GM19468 (cell line): ENCODE data around the gene ITPR2.
"Not testable (repeated sequence)": the region's sequence is repeated elsewhere in the genome, so short reads cannot be mapped to it uniquely, and the experiment has no call there.

Experiments used
- ATAC-seq: cut with Tn5 transposase; IDR thresholded peaks from one replicate; pipeline ENCODE4 v1.9.1; 2021; ENCODE audit warnings: mild to moderate bottlenecking, moderate library complexity, moderate number of reproducible peaks; ENCODE audit not compliant: unreplicated experiment; ENCODE audit errors: extremely low read depth

ITPR2 gene

DNA sequence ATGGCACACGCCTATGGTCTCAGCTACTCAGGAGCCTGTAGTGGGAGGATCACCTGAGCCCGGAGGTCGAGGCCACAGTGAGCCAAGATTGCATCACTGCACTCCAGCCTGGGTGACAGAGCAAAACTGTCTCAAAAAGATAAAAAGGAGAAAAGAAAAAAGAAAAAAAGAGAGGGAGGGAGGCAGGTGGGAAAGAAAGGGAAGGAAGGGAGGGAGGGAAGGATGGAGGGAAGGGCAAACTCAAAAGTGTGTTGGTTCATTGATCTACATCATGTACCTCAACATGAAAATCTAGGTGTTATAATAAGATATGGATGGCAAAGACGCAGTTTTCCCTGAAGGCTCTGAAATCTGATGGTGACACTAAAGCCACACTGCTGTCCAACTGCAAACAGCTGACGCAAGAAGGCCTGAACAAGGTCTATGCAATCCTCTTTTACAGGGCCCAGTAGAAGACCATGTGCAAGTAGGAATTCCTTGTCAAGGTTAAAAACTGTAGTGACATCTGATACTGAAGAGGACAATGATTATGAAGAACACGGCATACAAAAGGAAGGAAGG, 143.6 kb downstream of the ITPR2 start:
- no peak for ATAC-seq

GRCh38 chr12:26688344-26688904, 144.6 kb downstream of the ITPR2 start:
- ATAC-seq: no peak

DNA sequence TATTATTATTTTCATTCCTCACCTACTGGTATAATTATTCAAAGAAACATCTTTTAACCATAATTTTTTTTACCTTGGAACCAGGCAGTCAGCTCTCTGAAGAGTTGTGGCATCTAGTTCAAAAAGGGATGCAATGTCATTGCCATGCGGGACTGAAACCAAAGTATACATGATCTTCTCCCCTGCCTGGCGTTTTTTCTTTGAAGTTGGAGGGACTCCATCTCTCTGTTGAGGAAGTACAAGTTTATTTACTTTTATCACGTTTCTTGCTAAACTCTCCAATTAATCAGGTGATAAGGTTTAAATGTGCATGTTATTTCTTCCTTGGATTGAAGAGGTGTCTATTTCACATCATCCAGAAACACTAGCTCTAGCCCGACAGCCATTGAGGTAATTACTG, 146.6 kb downstream of the ITPR2 start:
- ATAC-seq: no peak

GRCh38 chr12:26684101-26684500, 148.9 kb downstream of the ITPR2 start:
- no peak for ATAC-seq

GRCh38 chr12:26683443-26683842, 149.6 kb downstream of the ITPR2 start:
- no peak for ATAC-seq

DNA sequence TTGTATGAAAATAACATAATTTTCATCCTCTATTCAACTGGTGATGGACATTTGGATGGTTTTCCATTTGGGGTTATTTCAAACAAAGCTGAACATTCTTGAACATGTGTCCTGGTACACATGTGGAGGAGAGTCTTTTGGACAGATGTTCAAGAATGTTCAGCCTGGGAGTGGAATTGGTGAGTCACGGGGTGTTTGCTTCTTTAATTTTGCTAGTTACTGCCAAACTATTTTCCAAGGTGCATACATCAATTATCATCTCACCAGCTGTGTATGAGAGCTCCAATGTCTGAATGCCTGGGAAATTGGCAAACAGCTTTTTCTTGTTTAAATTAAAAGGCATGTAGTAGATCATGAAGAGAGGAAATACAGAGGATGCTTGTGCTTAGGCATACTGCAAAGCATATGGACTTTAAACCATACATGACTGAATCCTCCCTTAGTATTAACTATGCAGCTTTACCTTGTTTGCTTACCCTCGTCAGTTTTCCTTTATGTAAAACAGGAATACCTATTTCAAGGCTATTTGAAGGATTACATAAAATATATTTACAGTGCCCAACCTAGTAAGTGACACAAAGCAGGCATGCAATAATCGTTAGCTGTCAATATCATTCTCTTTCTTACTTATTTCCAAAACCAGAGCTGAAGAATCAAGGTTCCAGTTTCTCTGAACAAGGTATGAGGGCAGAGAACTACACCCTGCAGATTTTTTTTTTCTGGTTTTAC, 152.1 kb downstream of the ITPR2 start:
- ATAC-seq: no peak

DNA sequence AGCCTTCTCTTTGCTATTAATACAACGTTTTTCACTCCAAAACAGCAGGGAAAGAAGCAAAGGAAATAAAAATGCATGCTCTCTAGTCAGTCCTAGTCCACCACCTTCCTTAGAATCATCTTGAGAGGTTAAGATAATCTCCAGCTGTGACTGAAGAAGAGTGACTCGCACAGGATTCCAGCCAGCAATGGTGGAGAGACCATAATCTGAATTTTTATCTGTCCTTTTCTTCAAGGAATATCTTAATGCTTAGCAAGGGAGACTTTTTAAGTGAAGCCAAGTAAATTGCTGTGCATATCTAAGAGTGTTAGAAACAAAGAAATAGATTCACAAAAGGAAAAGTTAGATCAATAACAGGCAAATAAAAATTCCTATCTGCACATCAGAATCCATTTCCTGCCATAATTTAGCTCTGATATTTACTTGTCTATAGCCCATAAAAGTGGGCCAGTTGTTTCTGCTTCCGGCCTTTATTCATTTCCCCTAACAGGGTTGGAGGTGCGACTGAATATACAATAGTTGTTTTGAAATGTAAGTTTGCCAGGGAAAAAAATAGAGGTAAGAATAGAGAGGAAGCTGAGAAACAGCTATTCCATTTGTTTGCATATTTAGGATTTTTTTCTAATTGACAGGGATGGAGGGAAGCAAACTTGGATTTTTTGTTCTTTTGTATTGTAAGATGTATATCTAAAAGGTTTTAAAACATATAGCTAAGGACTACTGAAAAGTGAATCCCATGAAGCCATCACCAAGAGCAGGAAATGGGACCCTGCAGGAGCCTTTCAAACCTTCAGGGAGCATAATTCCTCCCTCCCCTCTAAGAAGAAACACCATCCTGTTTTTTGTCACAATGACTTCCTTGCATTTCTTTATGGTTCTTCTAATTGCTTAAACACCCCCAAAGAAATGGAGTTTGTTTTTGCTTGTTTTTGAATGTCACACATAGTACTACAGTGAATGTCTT, 154.0 kb downstream of the ITPR2 start:
- no peak for ATAC-seq

DNA sequence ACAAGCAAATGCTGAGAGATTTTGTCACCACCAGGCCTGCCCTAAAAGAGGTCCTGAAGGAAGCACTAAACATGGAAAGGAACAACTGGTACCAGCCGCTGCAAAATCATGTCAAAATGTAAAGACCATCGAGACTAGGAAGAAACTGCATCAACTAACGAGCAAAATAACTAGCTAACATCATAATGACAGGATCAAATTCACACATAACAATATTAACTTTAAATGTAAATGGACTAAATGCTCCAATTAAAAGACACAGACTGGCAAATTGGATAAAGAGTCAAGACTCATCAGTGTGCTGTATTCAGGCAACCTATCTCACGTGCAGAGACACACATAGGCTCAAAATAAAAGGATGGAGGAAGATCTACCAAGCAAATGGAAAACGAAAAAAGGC, 161.5 kb downstream of the ITPR2 start:
- ATAC-seq: not testable (repeated sequence)

GRCh38 chr12:26668847-26669246, 164.1 kb downstream of the ITPR2 start:
- no peak for ATAC-seq

GRCh38 chr12:26668230-26668629, 164.8 kb downstream of the ITPR2 start:
- no peak for ATAC-seq

GRCh38 chr12:26666286-26666685, 166.7 kb downstream of the ITPR2 start:
- no peak for ATAC-seq

DNA sequence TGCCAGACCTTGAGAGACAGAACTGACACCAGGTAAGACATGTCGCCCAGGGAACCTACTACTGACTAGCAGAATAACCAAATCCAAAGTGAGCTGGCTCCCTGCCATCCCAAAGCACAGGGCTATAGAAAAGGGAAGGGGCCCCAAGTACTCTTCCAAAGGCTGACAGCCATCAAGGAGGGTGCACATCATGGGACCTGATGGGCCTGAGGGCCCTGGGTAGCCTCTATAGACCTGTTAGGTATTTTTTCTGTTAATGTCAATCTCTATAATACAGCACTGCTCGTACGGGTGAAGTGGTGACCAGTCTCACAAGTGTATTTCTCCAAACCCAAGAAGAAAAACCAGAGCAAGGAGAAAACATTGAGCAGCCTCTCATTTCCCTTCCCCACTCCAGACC, 171.6 kb downstream of the ITPR2 start:
- no peak for ATAC-seq

- no peak for ATAC-seq
Observed at GRCh38 chr12:26659930-26660329, 173.1 kb downstream of the ITPR2 start.

DNA sequence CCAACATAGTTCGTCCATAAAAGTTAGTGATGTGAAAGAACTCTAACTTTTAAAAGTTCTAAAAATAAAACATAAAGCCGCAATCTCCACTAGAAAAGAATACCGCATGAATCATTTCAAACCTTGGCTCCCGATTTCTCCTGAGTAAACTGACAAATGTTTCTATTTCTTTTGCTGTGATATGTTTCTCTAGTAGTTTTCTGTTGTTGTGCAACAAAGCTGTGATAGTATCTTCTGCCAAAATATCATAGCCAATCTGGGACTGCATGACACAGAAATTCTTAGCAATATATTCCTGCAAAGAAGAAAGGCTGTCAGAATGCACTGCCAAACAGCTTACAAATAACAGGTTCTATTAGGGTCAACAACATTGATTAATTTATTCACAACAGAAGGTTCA, 174.0 kb downstream of the ITPR2 start:
- no peak for ATAC-seq

GRCh38 chr12:26654623-26655022, 178.4 kb downstream of the ITPR2 start:
- no peak for ATAC-seq

GRCh38 chr12:26651566-26652188, 181.3 kb downstream of the ITPR2 start:
- ATAC-seq: no peak

DNA sequence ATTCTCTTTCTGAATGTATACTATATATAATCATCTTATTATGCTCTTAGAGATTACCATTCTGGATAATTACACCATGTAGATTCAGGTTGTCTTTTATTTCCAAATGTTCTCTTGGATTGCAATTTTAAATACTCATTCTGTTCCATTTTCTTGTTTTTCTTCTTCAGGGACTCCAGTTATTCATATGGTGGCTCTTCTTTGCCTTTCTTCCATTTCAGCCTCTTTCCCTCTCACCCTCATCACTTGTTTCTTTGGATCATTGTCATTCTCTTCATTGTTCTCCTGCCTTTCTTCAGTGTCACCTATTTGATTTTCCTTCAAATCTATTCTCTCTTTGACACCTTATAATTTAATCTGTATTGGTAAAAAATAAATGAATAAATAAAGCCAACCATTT, 182.0 kb downstream of the ITPR2 start:
- ATAC-seq: no peak

DNA sequence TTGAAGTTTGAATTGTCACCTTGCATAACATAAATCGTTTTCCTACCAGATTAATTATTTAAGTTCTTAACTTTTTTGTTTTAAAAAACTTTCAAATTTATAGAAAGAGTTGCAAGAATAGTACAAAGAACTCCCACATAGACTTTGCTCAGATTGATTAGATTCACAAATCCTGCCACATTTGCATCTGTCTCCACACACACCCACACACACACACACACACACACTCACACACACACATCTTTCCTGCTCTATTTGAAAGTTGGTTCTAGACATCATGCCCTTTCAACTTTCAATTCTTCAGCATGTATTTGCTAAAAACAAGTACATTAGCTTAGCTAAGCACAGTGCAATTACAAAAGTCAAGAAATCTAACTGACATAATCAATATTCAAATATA, 184.0 kb downstream of the ITPR2 start:
- no peak for ATAC-seq

GRCh38 chr12:26648584-26648983, 184.4 kb downstream of the ITPR2 start:
- no peak for ATAC-seq

GRCh38 chr12:26648066-26648465, 184.9 kb downstream of the ITPR2 start:
- ATAC-seq: no peak
